Measurements from ENCODE around the gene UBA3.

The UBA3 gene

GRCh38 chr3:69065318-69065964, 14.7 kb downstream of the UBA3 start:
- DNase-seq = peak; percentile 62

- no peak for DNase-seq
Observed at GRCh38 chr3:69063636-69064035, 16.5 kb downstream of the UBA3 start.

- DNase-seq = peak; percentile 37
Observed at GRCh38 chr3:69059688-69060087, 20.5 kb downstream of the UBA3 start.

GRCh38 chr3:69058947-69059224, 21.3 kb downstream of the UBA3 start:
- no peak for DNase-seq

GRCh38 chr3:69058180-69058946, 21.8 kb downstream of the UBA3 start:
- peak; percentile 54 for DNase-seq

GRCh38 chr3:69052472-69052898, 27.7 kb downstream of the UBA3 start:
- DNase-seq = no peak

- peak; percentile 98 for DNase-seq
Observed at GRCh38 chr3:69051756-69052471, 28.3 kb downstream of the UBA3 start, which contains the start of gene TMF1. Gene TMF1 (minus strand): TSS chr3:69052333. CDS start chr3:69052086, 247 bp downstream.

- DNase-seq = no peak
Observed at GRCh38 chr3:69048990-69049389, 31.2 kb downstream of the UBA3 start.

- no peak for DNase-seq
Observed at GRCh38 chr3:69044608-69045007, 35.6 kb downstream of the UBA3 start.

- peak; percentile 73 for DNase-seq
Observed at GRCh38 chr3:69033470-69033869, 46.7 kb downstream of the UBA3 start.

GRCh38 chr3:69032737-69033136, 47.4 kb downstream of the UBA3 start:
- no peak for DNase-seq

- peak; percentile 45 for DNase-seq
Observed at GRCh38 chr3:69032142-69032541, 48.0 kb downstream of the UBA3 start.

GRCh38 chr3:69031635-69032034, 48.5 kb downstream of the UBA3 start:
- no peak for DNase-seq

GRCh38 chr3:69020857-69021256, 59.3 kb downstream of the UBA3 start:
- DNase-seq = no peak

GRCh38 chr3:69020424-69020823, 59.7 kb downstream of the UBA3 start:
- DNase-seq = no peak

- DNase-seq = no peak
Observed at GRCh38 chr3:69016901-69017300, 63.3 kb downstream of the UBA3 start.

- no peak for DNase-seq
Observed at GRCh38 chr3:69016102-69016501, 64.1 kb downstream of the UBA3 start.

GRCh38 chr3:69014022-69014580, 66.1 kb downstream of the UBA3 start:
- no peak for DNase-seq

- peak; percentile 92 for DNase-seq
Observed at GRCh38 chr3:69013253-69014021, 66.7 kb downstream of the UBA3 start, which contains the start of gene EOGT. Gene EOGT (minus strand): TSS chr3:69013684. CDS start chr3:69009846, 3,838 bp downstream.

- DNase-seq = peak; percentile 41
Observed at GRCh38 chr3:69012800-69013252, 67.3 kb downstream of the UBA3 start.

GRCh38 chr3:69012100-69012799, 67.9 kb downstream of the UBA3 start:
- no peak for DNase-seq
